HK-2 (cell line): ENCODE measurements around the gene NCBP3.
"Not testable (repeated sequence)": the region's sequence is repeated elsewhere in the genome, so short reads cannot be mapped to it uniquely, and the experiment has no call there.

Experiments
- DNase-seq: peaks from one replicate; pipeline ENCODE4 v3.0.0-alpha.2; 2018; ENCODE audit not compliant: unreplicated experiment

Gene NCBP3

DNA sequence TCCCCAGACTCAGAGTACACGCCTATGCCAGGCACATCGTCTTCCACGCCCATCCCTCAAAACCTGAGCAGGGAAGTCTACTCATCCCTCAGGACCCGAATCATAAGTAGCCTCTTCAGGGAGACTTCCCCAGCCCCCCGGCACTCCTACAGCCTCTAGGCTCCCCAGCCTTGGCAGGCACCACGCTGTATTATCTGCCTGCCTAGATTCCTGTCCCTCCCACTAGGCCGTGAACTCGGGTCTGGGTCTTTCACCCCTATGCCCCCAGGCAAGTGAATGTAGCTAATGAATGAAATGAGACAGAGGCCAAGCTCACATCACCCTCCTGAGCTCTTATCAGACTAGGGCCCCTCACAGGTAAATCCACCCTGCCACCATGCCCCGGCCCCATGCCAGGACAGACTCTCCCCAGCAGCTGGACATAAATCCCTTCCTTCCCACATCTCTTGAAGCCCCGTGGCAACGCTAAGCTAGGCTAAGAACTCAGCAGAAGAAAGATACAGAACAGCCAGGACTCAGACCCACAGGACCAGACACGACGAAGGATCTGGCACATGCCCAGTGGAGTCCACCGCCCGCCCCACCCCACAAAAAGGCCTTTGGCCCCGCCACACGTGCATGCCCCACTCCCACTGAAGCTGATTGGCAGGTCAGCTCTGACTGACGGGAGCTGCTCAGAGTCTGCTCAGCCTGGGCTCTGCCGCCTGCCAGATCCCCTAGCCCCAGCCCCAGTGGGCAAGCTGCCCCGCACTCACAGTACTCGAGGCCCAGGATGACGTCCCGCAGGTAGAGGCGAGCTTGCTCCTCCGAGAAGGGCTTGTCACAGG lies 33.8 kb upstream of the NCBP3 start:
- DNase-seq = no peak

DNA sequence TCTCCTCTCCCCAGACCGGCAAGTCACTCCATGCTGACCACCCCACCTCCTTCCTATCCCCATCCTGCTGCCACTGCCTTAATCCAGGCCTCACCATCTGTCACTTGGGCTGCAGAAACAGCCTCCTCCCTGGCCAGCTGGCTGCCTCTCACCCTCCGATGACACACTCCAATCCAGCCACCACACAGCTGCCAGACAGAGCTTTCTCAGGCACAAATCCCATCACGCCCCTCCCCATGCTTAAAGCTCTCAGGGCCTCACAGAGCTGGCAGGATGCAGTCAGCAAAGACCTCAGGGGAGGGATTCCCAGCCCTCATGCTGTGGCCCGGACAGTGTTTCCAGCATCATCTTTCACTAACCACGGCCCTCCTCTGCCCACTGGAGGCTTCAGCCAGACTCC lies 33.1 kb upstream of the NCBP3 start:
- peak; percentile 36 for DNase-seq

- DNase-seq = no peak
These were observed 31.2 kb upstream of the NCBP3 start for GRCh38 chr17:3877220-3877619.

GRCh38 chr17:3875317-3875716 lies 29.3 kb upstream of the NCBP3 start:
- no peak for DNase-seq

GRCh38 chr17:3873862-3874261 lies 27.8 kb upstream of the NCBP3 start:
- DNase-seq = no peak

DNA sequence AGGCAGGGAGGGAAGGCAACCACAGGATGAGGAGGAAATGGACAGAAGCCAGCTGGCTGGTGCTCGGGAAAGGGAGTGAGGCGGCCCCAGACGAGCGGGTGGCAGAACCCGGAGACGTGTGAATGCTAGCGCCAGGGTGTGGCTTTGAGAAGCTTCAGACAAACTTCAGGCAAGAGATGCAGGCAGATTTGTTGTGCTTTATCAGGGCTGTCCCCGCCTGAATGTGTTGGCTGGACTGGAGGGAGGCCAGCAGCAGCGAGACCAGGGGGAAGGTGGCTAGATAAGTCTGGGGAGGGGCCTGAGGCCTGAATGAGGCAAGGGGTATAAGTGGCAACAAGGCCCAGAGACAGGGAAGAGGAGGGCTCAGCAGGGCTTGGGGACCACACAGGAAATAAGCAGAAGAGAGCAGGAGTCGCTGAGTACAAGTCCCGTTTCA lies 24.8 kb upstream of the NCBP3 start:
- peak; percentile 19 for DNase-seq

DNA sequence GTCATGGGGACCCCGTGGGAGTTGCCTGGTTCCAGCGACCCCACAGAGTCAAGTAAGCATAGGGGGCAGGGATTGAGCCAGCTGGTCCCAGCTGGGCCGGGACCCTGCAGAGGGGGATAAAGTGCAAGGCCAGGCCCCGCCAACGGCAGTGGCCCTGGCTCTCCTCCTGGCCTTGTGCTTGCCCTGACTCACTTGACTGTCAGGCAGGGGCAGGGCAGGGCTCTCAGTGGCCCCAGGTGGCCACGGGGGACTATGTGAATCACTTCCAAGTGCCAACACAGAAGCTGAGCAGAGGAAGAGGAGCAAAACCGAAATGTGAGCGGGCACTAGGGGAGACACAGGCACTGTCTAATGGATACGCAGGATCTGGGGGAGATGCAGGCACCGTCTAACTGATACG lies 21.6 kb upstream of the NCBP3 start:
- DNase-seq = no peak

DNA sequence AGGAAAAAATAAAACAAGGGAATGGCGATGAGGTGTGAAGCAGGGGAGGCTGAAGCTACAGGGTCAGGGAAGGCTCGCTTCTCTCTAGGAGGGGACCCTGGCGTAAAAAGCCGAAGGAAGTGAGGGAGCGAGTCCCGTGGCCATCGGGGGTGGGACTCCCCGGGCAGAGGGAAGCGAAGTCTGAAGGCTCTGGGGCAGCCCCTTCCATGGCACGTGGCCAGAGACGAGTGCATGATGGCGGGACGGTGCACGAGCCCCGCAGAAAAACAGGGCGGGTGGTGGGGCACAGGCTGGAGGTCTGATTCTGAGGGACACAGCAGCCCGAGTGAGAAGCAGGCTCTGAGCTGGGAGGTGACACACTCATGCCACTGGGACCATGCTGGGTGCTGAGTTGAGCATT lies 21.1 kb upstream of the NCBP3 start:
- DNase-seq = no peak

- DNase-seq = no peak
These were observed 20.2 kb upstream of the NCBP3 start for GRCh38 chr17:3866276-3866675.

DNA sequence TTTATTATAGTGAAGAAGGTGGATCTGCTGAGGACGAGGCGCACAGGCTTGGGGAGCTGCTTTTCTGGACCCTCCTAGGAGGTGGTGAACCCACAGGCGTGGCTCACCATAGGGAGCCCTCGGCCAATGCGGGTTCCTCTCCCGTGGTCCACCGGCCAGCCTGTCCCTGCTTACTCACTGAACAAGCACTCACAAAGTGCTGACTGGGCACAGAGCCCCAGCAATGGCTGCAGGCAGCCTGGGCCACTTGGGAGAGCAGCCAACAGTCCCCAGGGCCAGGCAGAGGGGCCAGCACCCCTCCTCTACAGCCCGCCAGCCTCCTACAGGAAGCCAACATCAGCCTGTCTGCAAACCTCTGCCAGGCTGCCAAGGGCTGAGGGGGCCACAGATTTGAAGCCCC lies 19.1 kb upstream of the NCBP3 start:
- DNase-seq = peak; percentile 58

DNA sequence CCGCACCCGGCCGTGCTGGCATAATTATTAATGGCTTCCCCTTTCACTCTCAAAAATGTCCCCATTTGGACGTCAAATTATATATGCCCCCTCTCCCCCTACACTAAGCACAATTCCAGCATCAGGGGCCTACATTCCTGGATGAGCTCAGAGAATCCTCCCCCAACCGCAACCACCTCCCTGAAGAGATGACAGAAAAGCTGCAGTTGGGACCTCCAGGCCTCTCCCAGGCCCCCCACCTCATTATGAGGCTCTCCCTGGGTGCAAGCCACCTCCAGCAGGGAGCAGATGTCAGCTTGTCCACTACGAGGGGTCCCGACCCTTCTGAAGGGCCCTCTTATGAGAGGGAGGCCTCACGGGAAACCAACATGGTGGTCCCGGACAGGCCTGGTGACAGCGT lies 18.5 kb upstream of the NCBP3 start:
- no peak for DNase-seq

- no peak for DNase-seq
These were observed 16.0 kb upstream of the NCBP3 start for GRCh38 chr17:3861761-3862681.

DNA sequence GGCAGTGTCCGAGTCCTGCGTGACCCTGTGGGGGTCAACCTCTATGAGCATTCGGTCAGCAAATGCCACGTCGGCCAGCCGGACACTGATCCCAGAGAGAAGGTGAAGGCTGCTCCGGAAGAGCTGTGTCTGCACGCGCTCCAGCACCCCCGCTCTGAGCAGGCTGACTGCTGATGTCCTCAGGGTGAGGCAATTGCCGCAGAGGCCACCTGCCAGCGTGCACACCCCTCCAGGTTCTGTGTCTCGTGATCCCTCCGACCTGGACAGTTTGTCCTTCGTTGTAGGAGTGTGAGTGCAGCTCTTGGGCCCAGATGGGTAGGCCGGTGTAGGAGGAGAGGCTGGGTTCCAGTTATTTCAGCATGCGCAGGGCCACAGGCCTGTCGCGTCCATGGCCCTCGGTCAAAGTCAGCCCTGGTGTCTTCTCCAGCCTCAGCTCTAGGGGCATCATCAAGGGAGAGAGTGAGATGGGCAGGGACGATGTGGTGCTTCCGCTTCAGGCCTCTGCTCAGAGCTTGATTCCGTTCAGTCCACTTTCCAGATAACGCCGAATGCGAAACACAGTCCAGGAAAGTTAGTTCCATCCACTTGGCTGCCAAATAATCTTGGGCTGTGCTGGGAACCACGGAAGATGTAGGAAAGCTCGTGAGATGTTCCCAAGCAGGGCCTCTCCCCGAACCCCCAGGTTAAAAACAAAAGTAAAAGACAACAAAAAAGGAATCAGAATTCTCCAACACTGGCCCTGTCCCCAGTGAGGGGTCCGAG lies 15.1 kb upstream of the NCBP3 start:
- no peak for DNase-seq

DNA sequence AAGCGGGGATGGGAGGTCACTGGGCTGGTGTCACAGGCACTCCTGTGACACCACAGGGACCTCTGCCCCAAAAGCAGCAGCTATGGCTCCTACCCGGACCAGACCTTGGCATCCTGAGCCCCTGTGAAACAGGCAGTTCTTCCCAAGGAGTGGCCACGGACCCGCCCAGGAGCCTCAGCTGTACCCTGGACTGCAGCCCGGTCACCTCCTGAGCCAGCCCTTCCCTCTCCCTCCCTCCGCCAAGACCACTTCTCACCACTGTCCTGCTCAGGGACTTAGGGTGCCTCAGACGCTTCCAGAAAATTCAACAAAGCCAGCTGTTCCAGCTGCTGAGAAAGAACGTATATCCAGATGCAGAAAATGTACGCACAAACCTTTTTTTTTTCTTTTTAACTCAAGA lies 13.9 kb upstream of the NCBP3 start:
- DNase-seq = no peak

DNA sequence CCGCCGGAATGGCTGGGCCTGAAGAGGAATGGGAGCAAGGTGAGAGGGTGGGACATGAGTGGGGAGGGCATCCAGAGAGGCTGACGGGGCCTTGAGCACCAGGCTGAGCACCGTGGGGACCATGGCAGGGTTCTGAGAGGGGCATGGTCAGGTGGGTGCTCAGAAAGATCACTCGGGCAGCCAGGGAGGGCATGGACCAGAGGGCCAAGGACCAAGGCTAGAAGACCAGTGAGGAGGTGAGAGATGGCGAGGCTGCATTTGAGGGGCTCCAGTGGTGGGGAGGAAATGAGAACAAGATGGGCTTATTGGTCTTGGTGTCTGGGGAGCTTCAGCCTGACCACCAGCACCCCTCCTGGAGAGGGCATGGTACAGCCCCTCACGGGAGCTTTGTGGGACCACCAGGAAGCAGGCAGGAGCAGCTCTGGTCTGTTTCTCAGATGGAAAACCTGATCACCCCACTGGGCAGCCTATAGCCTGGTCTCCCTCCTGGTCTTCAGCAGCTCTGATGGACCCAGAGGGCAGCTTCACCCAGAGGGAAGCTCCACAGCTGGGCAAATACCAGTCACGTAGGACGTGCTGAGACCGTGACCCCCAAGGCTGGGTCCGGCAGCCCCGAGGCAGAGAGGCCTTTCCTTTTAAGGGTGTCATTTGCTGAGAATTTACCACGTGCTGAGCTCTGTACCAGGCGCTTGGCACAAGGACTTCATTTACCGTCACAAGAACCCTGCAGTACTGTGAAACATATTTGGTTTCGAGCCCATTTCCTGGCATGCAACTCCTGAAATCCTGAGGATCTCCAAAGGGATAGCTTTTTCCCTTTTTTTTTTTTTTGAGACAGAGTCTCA lies 11.4 kb upstream of the NCBP3 start:
- DNase-seq = no peak

- not testable (repeated sequence) for DNase-seq
These were observed 8.2 kb upstream of the NCBP3 start for GRCh38 chr17:3854204-3854603.

GRCh38 chr17:3852561-3852960 lies 6.5 kb upstream of the NCBP3 start:
- DNase-seq = no peak

- DNase-seq = no peak
These were observed 5.5 kb upstream of the NCBP3 start for GRCh38 chr17:3851461-3852100.

GRCh38 chr17:3848229-3848835 lies 2.3 kb upstream of the NCBP3 start:
- DNase-seq = no peak

- DNase-seq = no peak
These were observed 1.2 kb upstream of the NCBP3 start for GRCh38 chr17:3847165-3847670.
